K562 (cell line): ENCODE results near the gene NFATC1. TPM values are rescaled to one million over a fixed set of nuclear protein-coding genes. Genes with fewer than 3 reads are reported as not detected.

ENCODE experiments used
- ATAC-seq: fragments of 200-7000 bp; cut with Tn5 transposase; 3 replicates; pipeline ENCODE4 v1.9.1; 2020; ENCODE audit warnings: moderate library complexity
- BruUV-seq: library from RNA; stranded (reverse); fragments of 400-500 nt; replicated peaks from 2 replicates; lab custom pipeline; 2021; lab: Mats Ljungman, UMichigan
- CTCF ChIA-PET: fragments of 300-600 bp; formaldehyde crosslinking; extraction: SDS; loops from one replicate; lab custom pipeline; 2021; ENCODE audit warnings: low intra/inter-chr PET ratio; lab: Yijun Ruan, JAX
- POLR2A ChIA-PET: fragments of 300-600, 350-650 bp; sonication (Branson Sonifier 250); formaldehyde crosslinking; extraction: SDS; loops from one replicate; lab custom pipeline; 2021; ENCODE audit warnings: antibody characterized with exemption, inconsistent platforms; lab: Yijun Ruan, JAX
- DNase-seq, 4 experiments: peaks; one replicate each; pipeline versions ENCODE4 v3.0.0 to v3.0.0-alpha.2; 2011 to 2018; ENCODE audit warnings: low spot score in 3 of 4, mixed read lengths in 3 of 4; ENCODE audit errors: extremely low read depth in 1 of 4
- FAIRE-seq: peaks from 2 replicates; lab custom pipeline; 2011; peaks lifted over from hg19 to GRCh38; lab: Jason Lieb, UNC
- H2AFZ ChIP-seq: 2 replicates; pipeline ENCODE4 v1.6.0; 2011; ENCODE audit warnings: low read depth, low read length, control low read depth, inconsistent platforms
- H3K27ac ChIP-seq: fragments of 200-600 bp; 3 replicates; pipeline ENCODE4 v1.8.0; 2011; ENCODE audit warnings: low read depth, mild to moderate bottlenecking, control low read depth, inconsistent platforms, low read length, moderate library complexity, mixed read lengths; ENCODE audit errors: extremely low read depth
- H3K27me3 ChIP-seq, 2 experiments: fragments of 300-600 bp in 1 of 2; 2 replicates in 1 of 2; 3 replicates in 1 of 2; pipeline versions ENCODE4 v1.6.0 to v1.8.0; 2011; ENCODE audit warnings: inconsistent platforms in 2 of 2, low read length in 2 of 2, mild to moderate bottlenecking in 1 of 2, mixed read lengths in 1 of 2, moderate library complexity in 1 of 2; ENCODE audit not compliant: control insufficient read depth in 2 of 2, insufficient read depth in 2 of 2
- H3K36me3 ChIP-seq: fragments of 300-600 bp; 3 replicates; pipeline ENCODE4 v1.8.0; 2011; ENCODE audit warnings: mild to moderate bottlenecking, low read length, inconsistent platforms; ENCODE audit not compliant: control insufficient read depth, insufficient read depth
- H3K4me1 ChIP-seq, 2 experiments: fragments of 200-600 bp in 1 of 2; replicated peaks in 1 of 2; 2 replicates in 1 of 2; 3 replicates in 1 of 2; pipeline versions ENCODE4 v1.5.1 to v1.8.0; 2011; ENCODE audit warnings: inconsistent platforms in 2 of 2, low read length in 2 of 2, mild to moderate bottlenecking in 1 of 2, mixed read lengths in 1 of 2, moderate library complexity in 1 of 2; ENCODE audit not compliant: control insufficient read depth in 2 of 2, insufficient read depth in 2 of 2
- H3K4me2 ChIP-seq: 2 replicates; pipeline ENCODE4 v1.6.1; 2011; ENCODE audit warnings: low read length, control low read depth, inconsistent platforms, mixed read lengths; ENCODE audit not compliant: insufficient read depth
- H3K4me3 ChIP-seq: fragments of 200-600 bp; sonication (generic), shearing (Covaris generic); 2 replicates; pipeline ENCODE4 v1.5.1; 2016; ENCODE audit warnings: control low read depth, inconsistent platforms
- H3K79me2 ChIP-seq: fragments of 200-600 bp; 3 replicates; pipeline ENCODE4 v1.8.0; 2011; ENCODE audit warnings: low read length, inconsistent platforms; ENCODE audit not compliant: control insufficient read depth, insufficient read depth
- H3K9ac ChIP-seq, 2 experiments: 2 replicates each; pipeline versions ENCODE4 v1.6.0 to v1.6.1; 2011; ENCODE audit warnings: low read depth in 2 of 2, low read length in 2 of 2, control low read depth in 1 of 2, inconsistent platforms in 1 of 2, mild to moderate bottlenecking in 1 of 2, mixed read lengths in 1 of 2; ENCODE audit not compliant: insufficient read depth in 1 of 2
- H3K9me1 ChIP-seq: one replicate; pipeline ENCODE4 v1.6.0; 2011; ENCODE audit warnings: inconsistent platforms, mild to moderate bottlenecking, low read length, moderate library complexity; ENCODE audit not compliant: control insufficient read depth, insufficient read depth
- H3K9me3 ChIP-seq: replicated peaks from 2 replicates; pipeline ENCODE4 v1.5.1; 2011; ENCODE audit warnings: low read depth, low read length, inconsistent platforms; ENCODE audit not compliant: control insufficient read depth, insufficient read depth
- H4K20me1 ChIP-seq: replicated peaks from 2 replicates; pipeline ENCODE4 v1.6.1; 2011; ENCODE audit warnings: low read length, inconsistent platforms, mixed read lengths; ENCODE audit not compliant: control insufficient read depth, insufficient read depth
- ELF1 ChIP-seq: fragments of 200-800 bp; sonication (Bioruptor generic); IDR thresholded peaks from 2 replicates; pipeline ENCODE4 v1.6.1; 2016; ENCODE audit warnings: missing genetic modification characterization, missing compliant biosample characterization
- FOXJ2 ChIP-seq: fragments of 200-800 bp; sonication (Bioruptor generic); IDR thresholded peaks from 2 replicates; pipeline ENCODE4 v1.6.1; 2016; ENCODE audit warnings: missing genetic modification characterization, missing compliant biosample characterization
- HNRNPLL ChIP-seq: fragments of 200-400 bp; formaldehyde crosslinking; IDR thresholded peaks from 2 replicates; pipeline ENCODE4 v1.6.1; 2017; ENCODE audit warnings: low read length, low read depth, mild to moderate bottlenecking; ENCODE audit not compliant: poor library complexity, severe bottlenecking
- MIER1 ChIP-seq: fragments of 450-650 bp; IDR thresholded peaks from 2 replicates; pipeline ENCODE4 v1.6.1; 2016; ENCODE audit warnings: antibody characterized with exemption, mild to moderate bottlenecking, low read depth
- PHTF2 ChIP-seq: fragments of 250-450 bp; sonication (Bioruptor Pico); IDR thresholded peaks from 2 replicates; pipeline ENCODE4 v1.5.0; 2021; ENCODE audit warnings: mild to moderate bottlenecking
- RAD21 ChIP-seq, 2 experiments: fragments of 250-450 bp in 1 of 2; fragments of 450-650 bp in 1 of 2; sonication (Bioruptor Pico) in 1 of 2; formaldehyde crosslinking in 1 of 2; IDR thresholded peaks in 1 of 2; conservative IDR thresholded peaks in 1 of 2; 2 replicates each; pipeline versions ENCODE4 v1.4.0 to v1.8.0; 2020 to 2022; ENCODE audit warnings: mild to moderate bottlenecking in 2 of 2, moderate library complexity in 1 of 2
- THRAP3 ChIP-seq: fragments of 450-650 bp; IDR thresholded peaks from 2 replicates; pipeline ENCODE4 v1.6.1; 2016; ENCODE audit warnings: mild to moderate bottlenecking, inconsistent platforms, borderline replicate concordance
- ZNF184 ChIP-seq: sonication (generic); formaldehyde crosslinking; IDR thresholded peaks from 2 replicates; pipeline ENCODE4 v1.5.0; 2020; ENCODE audit warnings: missing genetic modification reagents
- WGBS: fragments of 100-300 bp; shearing (Covaris generic); methylation state at CpG from one replicate; pipeline ENCODE4 v1.1.6; 2016; ENCODE audit warnings: low coverage, mixed read lengths; ENCODE audit not compliant: insufficient coverage; ENCODE audit errors: missing lambda C conversion rate; 5-methylcytosine and 5-hydroxymethylcytosine counted together
- in situ Hi-C: fragments of 300-500 bp; cut with MboI; formaldehyde crosslinking; loops from 4 replicates; pipeline ENCODE4 v1.15.0; 2018; ENCODE audit warnings: inconsistent platforms, mixed read lengths
- intact Hi-C: fragments of 100-400 bp; cut with micrococcal nuclease; formaldehyde crosslinking; loops from 2 replicates; pipeline ENCODE4 v1.14.2; 2022
- polyA plus RNA-seq, 8 experiments: library from polyadenylated mRNA; depleted of rRNA in 4 of 8; stranded (reverse) in 5 of 8; unstranded in 3 of 8; fragments of >200 nt; fragmentation: Nextera tagmentation in 2 of 8; fragmentation: Illumina TruSeq in 1 of 8; extraction: Ambion mirVana in 2 of 8; extraction: Trizol in 1 of 8; gene quantifications; 2 replicates each; pipeline versions ENCODE4 v1.2.1 to v1.2.3, GENCODE V29; 2011 to 2014; ENCODE audit warnings: inconsistent platforms in 1 of 8, missing spikeins in 1 of 8
- total RNA-seq, 7 experiments: library from RNA; depleted of rRNA in 6 of 7; stranded (reverse); fragments of >200 nt in 6 of 7; fragmentation: Illumina TruSeq in 2 of 7; extraction: Trizol in 2 of 7; gene quantifications; 2 replicates each; pipeline versions ENCODE4 v1.2.1 to v1.2.3, GENCODE V29; 2011 to 2021; ENCODE audit warnings: low replicate concordance in 1 of 7
- TF ChIP-seq, protein P1 (sequence below): fragments of 250-450 bp; sonication (Bioruptor Pico); IDR thresholded peaks from 2 replicates; pipeline ENCODE4 v1.5.0; 2021; ENCODE audit warnings: mild to moderate bottlenecking, borderline replicate concordance

NFATC1 gene
- total and polyA plus RNA-seq, 9 of the 15 experiments (the other 6 are each of a cell fraction or from before 2014, with no cell fraction given): 1.1 to 16.4 (median 2.5) TPM

DNA sequence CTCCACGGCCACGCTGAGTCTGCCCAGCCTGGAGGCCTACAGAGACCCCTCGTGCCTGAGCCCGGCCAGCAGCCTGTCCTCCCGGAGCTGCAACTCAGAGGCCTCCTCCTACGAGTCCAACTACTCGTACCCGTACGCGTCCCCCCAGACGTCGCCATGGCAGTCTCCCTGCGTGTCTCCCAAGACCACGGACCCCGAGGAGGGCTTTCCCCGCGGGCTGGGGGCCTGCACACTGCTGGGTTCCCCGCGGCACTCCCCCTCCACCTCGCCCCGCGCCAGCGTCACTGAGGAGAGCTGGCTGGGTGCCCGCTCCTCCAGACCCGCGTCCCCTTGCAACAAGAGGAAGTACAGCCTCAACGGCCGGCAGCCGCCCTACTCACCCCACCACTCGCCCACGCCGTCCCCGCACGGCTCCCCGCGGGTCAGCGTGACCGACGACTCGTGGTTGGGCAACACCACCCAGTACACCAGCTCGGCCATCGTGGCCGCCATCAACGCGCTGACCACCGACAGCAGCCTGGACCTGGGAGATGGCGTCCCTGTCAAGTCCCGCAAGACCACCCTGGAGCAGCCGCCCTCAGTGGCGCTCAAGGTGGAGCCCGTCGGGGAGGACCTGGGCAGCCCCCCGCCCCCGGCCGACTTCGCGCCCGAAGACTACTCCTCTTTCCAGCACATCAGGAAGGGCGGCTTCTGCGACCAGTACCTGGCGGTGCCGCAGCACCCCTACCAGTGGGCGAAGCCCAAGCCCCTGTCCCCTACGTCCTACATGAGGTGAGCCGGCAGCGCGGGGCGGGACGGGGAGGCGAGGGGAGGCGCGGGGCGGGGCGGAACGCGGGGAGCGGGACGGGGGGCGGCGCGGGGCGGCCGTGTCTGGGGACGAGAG lies 15.2 kb downstream of the NFATC1 start:
- no peaks in the 10 kb centered on the region for H3K27me3 ChIP-seq
- no TSS peak for BruUV-seq
- ChIA-PET POLR2A (no interaction called here), CTCF (no interaction called here)
- H3K4me3 ChIP-seq: no peak overlapping the region
- peaks cover 9% of the 10 kb centered on the region; the same call in 2 of the 3 replicates for H3K36me3 ChIP-seq
- TF ChIP-seq HNRNPLL (no peak), PHTF2 (no peak), RAD21 (CRISPR knock-in tag; conservative IDR thresholded peaks at IDR 0.05 in 1 of 2, IDR thresholded peaks at IDR 0.05 in 1 of 2) (no peak), ZNF184 (CRISPR knock-in tag) (no peak), THRAP3 (no peak), ELF1 (tag) (no peak), MIER1 (no peak), FOXJ2 (tag) (no peak)
- TF ChIP-seq, protein P1, sequence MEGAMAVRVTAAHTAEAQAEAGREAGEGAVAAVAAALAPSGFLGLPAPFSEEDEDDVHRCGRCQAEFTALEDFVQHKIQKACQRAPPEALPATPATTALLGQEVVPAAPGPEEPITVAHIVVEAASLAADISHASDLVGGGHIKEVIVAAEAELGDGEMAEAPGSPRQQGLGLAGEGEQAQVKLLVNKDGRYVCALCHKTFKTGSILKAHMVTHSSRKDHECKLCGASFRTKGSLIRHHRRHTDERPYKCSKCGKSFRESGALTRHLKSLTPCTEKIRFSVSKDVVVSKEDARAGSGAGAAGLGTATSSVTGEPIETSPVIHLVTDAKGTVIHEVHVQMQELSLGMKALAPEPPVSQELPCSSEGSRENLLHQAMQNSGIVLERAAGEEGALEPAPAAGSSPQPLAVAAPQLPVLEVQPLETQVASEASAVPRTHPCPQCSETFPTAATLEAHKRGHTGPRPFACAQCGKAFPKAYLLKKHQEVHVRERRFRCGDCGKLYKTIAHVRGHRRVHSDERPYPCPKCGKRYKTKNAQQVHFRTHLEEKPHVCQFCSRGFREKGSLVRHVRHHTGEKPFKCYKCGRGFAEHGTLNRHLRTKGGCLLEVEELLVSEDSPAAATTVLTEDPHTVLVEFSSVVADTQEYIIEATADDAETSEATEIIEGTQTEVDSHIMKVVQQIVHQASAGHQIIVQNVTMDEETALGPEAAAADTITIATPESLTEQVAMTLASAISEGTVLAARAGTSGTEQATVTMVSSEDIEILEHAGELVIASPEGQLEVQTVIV (CRISPR knock-in tag): no peak
- H3K4me2 ChIP-seq: no peak overlapping the region
- no peak for ATAC-seq
- H3K9me1 ChIP-seq: no peaks in the 10 kb centered on the region
- peaks cover 8 to 22% of the 10 kb centered on the region in 2 experiments; a peak in 4 of 5 replicates for H3K4me1 ChIP-seq
- peaks cover 2% of the 10 kb centered on the region for H4K20me1 ChIP-seq
- in situ Hi-C loops: no loop called here
- intact Hi-C loops: no loop called here
- H3K9me3 ChIP-seq: no peaks in the 10 kb centered on the region
- H3K9ac ChIP-seq: no peak overlapping the region
- peaks cover 20% of the 10 kb centered on the region; the same call in 2 of the 3 replicates for H3K79me2 ChIP-seq
- DNase-seq: no peak
- FAIRE-seq: no peak
- H2AFZ ChIP-seq: no peak overlapping the region
- 96% methylated on average over 28 of the region's 84 CpGs for WGBS
- no peak overlapping the region for H3K27ac ChIP-seq
